Activated CD8-positive, alpha-beta T cell treated with anti-CD3 and anti-CD28 coated beads for 36 hours (primary cell): ENCODE data around the gene TOMM40L. TPM values are rescaled to one million over a fixed set of nuclear protein-coding genes. Genes with fewer than 3 reads are reported as not detected.
A peak's percentile ranks its signal among the peaks of the same experiment; 100 is the strongest.

Experiments used
- ATAC-seq: fragments of 200-7000 bp; cut with Tn5 transposase; one replicate; pipeline ENCODE4 v1.10.0; 2021; ENCODE audit warnings: mild to moderate bottlenecking, moderate library complexity
- CTCF ChIA-PET: fragments of 350-600 bp; sonication (Branson Sonifier 250); formaldehyde crosslinking; loops from one replicate; lab custom pipeline; 2021; ENCODE audit warnings: antibody characterized with exemption; lab: Charles Lee
- POLR2A ChIA-PET: fragments of 350-600 bp; sonication (Branson Sonifier 250); formaldehyde crosslinking; loops from one replicate; lab custom pipeline; 2021; ENCODE audit warnings: antibody characterized with exemption; lab: Charles Lee
- DNase-seq: peaks from one replicate; pipeline ENCODE4 v3.0.0-alpha.2; 2020
- H3K27ac Mint-ChIP-seq: one replicate; pipeline ENCODE4 v1.8.0; 2021; ENCODE audit warnings: mild to moderate bottlenecking, mixed read lengths
- H3K27me3 Mint-ChIP-seq: one replicate; pipeline ENCODE4 v1.8.0; 2021; ENCODE audit warnings: mixed read lengths
- H3K36me3 Mint-ChIP-seq: one replicate; pipeline ENCODE4 v1.8.0; 2021; ENCODE audit warnings: low read depth, mixed read lengths
- H3K4me1 Mint-ChIP-seq: one replicate; pipeline ENCODE4 v1.8.0; 2021; ENCODE audit warnings: low read depth, mixed read lengths
- H3K4me3 Mint-ChIP-seq: one replicate; pipeline ENCODE4 v1.8.0; 2021; ENCODE audit warnings: mild to moderate bottlenecking, moderate library complexity, mixed read lengths
- H3K9me3 Mint-ChIP-seq: one replicate; pipeline ENCODE4 v1.8.0; 2021; ENCODE audit warnings: mixed read lengths
- intact Hi-C: fragments of 100-400 bp; cut with micrococcal nuclease; formaldehyde crosslinking; loops from one replicate; pipeline ENCODE4 v1.10.0; 2022
- total RNA-seq, 2 experiments: library from RNA; stranded (reverse); gene quantifications; one replicate each; pipeline ENCODE4 v1.2.3, GENCODE V29; 2021
- TF ChIP-seq, protein P1 (sequence below): fragments of 200-600 bp; IDR thresholded peaks from one replicate; pipeline ENCODE4 v1.8.0; 2022; ENCODE audit warnings: antibody characterized with exemption, mild to moderate bottlenecking

TOMM40L gene
- total RNA-seq, 2 experiments from 2014 or later = 11.6 to 12.1 TPM

DNA sequence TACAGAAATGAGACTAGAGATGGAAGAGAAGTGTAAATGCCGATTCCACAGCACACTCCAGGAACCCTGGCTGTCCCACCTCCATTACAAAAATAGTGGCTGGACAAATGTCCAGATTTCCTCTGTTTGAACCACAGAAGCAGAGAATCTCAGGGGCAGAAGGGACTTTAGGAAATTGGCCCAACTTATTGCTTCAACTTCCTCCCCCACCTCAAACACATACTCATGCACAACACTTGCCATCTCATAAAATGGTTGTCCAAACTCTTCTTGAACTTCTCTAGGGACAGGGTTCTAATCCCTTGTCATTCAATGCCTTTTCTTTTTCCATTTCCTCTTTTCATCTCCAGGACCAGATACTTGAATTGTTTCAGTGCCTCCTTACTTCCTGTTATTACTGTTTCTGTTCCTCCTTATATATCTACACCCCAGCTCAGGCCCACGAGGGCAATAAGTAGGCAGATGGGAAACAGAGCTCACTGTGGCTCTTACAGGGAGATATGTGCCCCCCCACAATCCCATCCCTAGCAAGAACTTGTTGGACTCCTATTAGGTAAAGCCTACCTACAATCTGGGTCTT is 40.0 kb upstream of the TOMM40L start:
- ChIA-PET POLR2A (interaction anchor here (0.6 to 1.4 kb wide), 6 partner anchors 16 to 201 kb away, joined by 3 to 6 read pairs (median 4); partner anchors contain the start of genes NDUFS2, PPOX and TOMM40L), CTCF (interaction anchor here (0.7 to 2.0 kb wide), 13 partner anchors 9 to 196 kb away, joined by 3 to 14 read pairs (median 4); partner anchors contain the start of genes B4GALT3, PPOX and TOMM40L)
- peak overlapping the region; percentile 48 for H3K4me3 Mint-ChIP-seq
- ATAC-seq (no peak), DNase-seq (no peak)
- TF ChIP-seq, protein P1, sequence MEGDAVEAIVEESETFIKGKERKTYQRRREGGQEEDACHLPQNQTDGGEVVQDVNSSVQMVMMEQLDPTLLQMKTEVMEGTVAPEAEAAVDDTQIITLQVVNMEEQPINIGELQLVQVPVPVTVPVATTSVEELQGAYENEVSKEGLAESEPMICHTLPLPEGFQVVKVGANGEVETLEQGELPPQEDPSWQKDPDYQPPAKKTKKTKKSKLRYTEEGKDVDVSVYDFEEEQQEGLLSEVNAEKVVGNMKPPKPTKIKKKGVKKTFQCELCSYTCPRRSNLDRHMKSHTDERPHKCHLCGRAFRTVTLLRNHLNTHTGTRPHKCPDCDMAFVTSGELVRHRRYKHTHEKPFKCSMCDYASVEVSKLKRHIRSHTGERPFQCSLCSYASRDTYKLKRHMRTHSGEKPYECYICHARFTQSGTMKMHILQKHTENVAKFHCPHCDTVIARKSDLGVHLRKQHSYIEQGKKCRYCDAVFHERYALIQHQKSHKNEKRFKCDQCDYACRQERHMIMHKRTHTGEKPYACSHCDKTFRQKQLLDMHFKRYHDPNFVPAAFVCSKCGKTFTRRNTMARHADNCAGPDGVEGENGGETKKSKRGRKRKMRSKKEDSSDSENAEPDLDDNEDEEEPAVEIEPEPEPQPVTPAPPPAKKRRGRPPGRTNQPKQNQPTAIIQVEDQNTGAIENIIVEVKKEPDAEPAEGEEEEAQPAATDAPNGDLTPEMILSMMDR = no peak
- H3K27ac Mint-ChIP-seq = peak overlapping the region; percentile 95
- intact Hi-C loops = no loop called here
- H3K27me3 Mint-ChIP-seq = no peaks in the 10 kb centered on the region
- H3K36me3 Mint-ChIP-seq = no peaks in the 10 kb centered on the region
- peaks cover 68% of the 10 kb centered on the region for H3K4me1 Mint-ChIP-seq
- no peaks in the 10 kb centered on the region for H3K9me3 Mint-ChIP-seq

DNA sequence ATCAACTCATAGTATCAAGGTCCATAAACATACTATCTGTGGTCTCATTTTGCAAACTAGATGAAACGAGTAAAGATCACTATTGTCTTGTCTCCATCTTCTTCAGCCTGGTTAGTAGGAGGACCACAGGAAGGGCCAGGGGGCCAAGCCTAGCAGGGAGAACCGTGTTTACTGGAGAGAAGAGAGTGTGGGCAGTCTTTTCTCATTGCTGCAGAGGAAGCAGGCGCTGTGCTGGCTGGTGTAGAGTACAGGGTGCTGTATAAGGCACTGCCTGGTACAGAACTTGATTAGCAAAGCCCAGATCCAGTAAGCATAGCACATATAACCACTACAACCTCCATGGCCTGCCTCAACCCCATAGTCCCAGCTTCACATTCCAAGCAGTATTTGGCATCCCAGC is 38.5 kb upstream of the TOMM40L start:
- Mint-ChIP-seq H3K4me1 (peaks cover 56% of the 10 kb centered on the region), H3K9me3 (no peaks in the 10 kb centered on the region), H3K27me3 (no peaks in the 10 kb centered on the region), H3K36me3 (no peaks in the 10 kb centered on the region), H3K4me3 (no peak overlapping the region), H3K27ac (peak overlapping the region; percentile 95)
- intact Hi-C loops = no loop called here
- POLR2A ChIA-PET = interaction anchor here (1.0 to 1.4 kb wide), 2 partner anchors 30 to 38 kb away, joined by 3 to 6 read pairs; partner anchors contain the start of gene TOMM40L
- CTCF ChIA-PET = interaction anchor here (1.3 to 1.6 kb wide), 3 partner anchors 10 to 104 kb away, joined by 3 to 5 read pairs (median 5); partner anchors contain the start of genes B4GALT3 and TOMM40L
- no peak for ATAC-seq
- TF ChIP-seq, protein P1 = no peak
- DNase-seq = no peak

DNA sequence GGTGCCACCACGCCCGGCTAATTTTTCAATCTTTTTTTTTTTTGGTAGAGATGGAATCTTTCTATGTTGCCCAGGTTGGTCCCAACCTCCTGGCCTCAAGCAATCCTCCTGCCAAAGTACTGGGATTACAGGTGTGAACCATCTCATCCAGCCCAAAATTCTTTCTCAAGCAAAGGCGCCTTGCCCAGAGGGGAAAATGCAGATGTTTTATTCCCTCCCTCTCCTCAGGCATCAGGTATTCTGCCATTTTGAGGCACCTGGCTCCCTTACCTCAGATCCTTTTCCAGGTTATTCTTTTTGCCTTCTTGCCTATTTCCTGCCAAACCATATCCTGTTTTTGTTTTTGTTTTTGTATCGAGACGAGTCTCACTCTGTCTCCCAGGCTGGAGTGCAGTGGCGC is 37.5 kb upstream of the TOMM40L start:
- intact Hi-C loops = no loop called here
- Mint-ChIP-seq H3K27ac (peak overlapping the region; percentile 74), H3K4me1 (peaks cover 53% of the 10 kb centered on the region), H3K36me3 (no peaks in the 10 kb centered on the region), H3K9me3 (no peaks in the 10 kb centered on the region), H3K27me3 (no peaks in the 10 kb centered on the region), H3K4me3 (no peak overlapping the region)
- TF ChIP-seq, protein P1 = no peak
- DNase-seq = no peak
- ChIA-PET CTCF (interaction anchor here (0.9 to 1.5 kb wide), 2 partner anchors 11 to 37 kb away, joined by 3 to 5 read pairs; partner anchors contain the start of gene TOMM40L), POLR2A (no interaction called here)
- ATAC-seq = no peak

DNA sequence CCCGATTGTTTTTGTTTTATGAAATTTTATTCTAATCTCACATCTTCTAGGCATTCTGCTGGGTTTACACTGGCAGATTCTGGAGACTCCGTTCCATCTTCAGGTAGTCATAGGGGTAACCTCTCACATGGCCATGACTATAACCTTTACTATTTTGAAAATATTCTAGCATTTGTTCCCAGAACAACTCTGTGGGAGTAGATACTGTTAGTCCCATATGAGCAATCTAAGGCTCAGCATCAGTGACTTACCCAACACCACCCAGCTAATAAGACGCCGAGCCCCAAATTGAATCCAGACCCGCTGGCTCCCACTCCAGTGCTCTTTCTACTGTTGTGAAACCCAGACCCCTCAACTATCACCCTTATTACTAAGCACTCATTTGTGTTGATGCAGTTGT is 36.8 kb upstream of the TOMM40L start:
- no peaks in the 10 kb centered on the region for H3K27me3 Mint-ChIP-seq
- TF ChIP-seq, protein P1 = no peak
- DNase-seq = no peak
- intact Hi-C loops = no loop called here
- H3K36me3 Mint-ChIP-seq = no peaks in the 10 kb centered on the region
- POLR2A ChIA-PET = no interaction called here
- no peaks in the 10 kb centered on the region for H3K9me3 Mint-ChIP-seq
- CTCF ChIA-PET = interaction anchor here (0.9 to 1.2 kb wide), 2 partner anchors 10 to 194 kb away, joined by 3 read pairs; no protein-coding TSS in a partner anchor
- ATAC-seq = no peak
- H3K27ac Mint-ChIP-seq = no peak overlapping the region
- H3K4me3 Mint-ChIP-seq = no peak overlapping the region
- H3K4me1 Mint-ChIP-seq = peaks cover 47% of the 10 kb centered on the region
